ENCODE data around the gene PGBD5. TPM values are rescaled to one million over a fixed set of nuclear protein-coding genes. Genes with fewer than 3 reads are reported as not detected.

The PGBD5 gene
- total and polyA plus RNA-seq, 2 of the 13 experiments (the other 11 are each of a cell fraction or from before 2014, with no cell fraction given), result 0.04 to 0.13 TPM

DNA sequence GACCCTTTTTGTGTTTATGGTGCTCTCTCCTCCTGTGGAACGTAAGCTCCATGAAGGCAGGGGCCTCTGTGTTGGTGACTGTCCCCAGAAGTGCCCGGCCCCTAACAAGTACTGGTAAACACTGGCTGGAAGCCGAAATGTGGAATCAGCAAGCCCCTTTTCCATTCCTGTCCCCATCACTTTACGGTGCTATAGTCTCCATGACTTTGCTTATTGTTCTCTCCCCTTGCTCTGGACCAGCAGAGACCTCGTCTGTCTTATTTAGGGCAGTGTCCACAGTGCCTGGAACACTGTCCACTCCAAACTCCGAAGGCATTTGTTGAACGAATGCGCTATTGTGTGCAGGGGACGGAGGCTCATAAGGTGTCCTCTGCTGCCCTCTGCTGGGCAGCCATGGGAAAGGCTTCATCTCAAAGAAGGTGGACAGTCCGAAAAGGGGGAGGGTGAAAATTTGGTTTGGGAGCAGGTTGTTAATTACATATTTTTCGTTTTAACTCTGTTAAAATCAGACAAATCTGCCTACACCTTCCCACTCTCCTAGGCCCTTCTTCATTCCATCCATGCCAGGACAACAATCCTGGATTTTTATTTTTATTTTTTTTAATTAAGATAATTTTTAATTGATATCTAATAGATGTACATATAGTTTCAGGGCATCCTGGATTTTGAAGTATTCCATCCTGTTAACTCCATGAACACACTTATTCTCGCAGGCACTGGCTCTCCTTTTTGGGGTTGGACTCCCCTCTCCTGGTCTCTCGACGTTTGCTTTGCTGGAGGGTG is 115.6 kb downstream of the PGBD5 start (continued):
- TF ChIP-seq ELF4 (CRISPR knock-in tag; IDR thresholded peaks at IDR 0.05; ENCODE audit: borderline replicate concordance) (no peak), BORCS8-MEF2B (CRISPR knock-in tag; IDR thresholded peaks at IDR 0.05) (peak; percentile 24; the same call in 1 of the 2 replicates), STAG1 (CRISPR knock-in tag; IDR thresholded peaks at IDR 0.05) (peak; percentile 98), RAD21 (CRISPR knock-in tag; IDR thresholded peaks at IDR 0.05) (peak; percentile 87), CTCF (CRISPR knock-in tag; IDR thresholded peaks at IDR 0.05) (peak; percentile 94), MIER3 (CRISPR knock-in tag; IDR thresholded peaks at IDR 0.05; ENCODE audit: borderline replicate concordance) (0 out of 2 replicates have a peak, but pooled peaks have one; percentile 19), KDM5A (IDR thresholded peaks at IDR 0.05; ENCODE audit: borderline replicate concordance, low read length) (no peak), ZNF331 (CRISPR knock-in tag; IDR thresholded peaks at IDR 0.05) (0 out of 2 replicates have a peak, but pooled peaks have one; percentile 21), NCOR1 (IDR thresholded peaks at IDR 0.05; ENCODE audit: borderline replicate concordance, low read length) (no peak), TP53 (CRISPR knock-in tag; conservative IDR thresholded peaks at IDR 0.05) (no peak), XRCC5 (optimal IDR thresholded peaks at IDR 0.05; ENCODE audit: low read length) (peak; percentile 49)
- TF ChIP-seq, protein P1, sequence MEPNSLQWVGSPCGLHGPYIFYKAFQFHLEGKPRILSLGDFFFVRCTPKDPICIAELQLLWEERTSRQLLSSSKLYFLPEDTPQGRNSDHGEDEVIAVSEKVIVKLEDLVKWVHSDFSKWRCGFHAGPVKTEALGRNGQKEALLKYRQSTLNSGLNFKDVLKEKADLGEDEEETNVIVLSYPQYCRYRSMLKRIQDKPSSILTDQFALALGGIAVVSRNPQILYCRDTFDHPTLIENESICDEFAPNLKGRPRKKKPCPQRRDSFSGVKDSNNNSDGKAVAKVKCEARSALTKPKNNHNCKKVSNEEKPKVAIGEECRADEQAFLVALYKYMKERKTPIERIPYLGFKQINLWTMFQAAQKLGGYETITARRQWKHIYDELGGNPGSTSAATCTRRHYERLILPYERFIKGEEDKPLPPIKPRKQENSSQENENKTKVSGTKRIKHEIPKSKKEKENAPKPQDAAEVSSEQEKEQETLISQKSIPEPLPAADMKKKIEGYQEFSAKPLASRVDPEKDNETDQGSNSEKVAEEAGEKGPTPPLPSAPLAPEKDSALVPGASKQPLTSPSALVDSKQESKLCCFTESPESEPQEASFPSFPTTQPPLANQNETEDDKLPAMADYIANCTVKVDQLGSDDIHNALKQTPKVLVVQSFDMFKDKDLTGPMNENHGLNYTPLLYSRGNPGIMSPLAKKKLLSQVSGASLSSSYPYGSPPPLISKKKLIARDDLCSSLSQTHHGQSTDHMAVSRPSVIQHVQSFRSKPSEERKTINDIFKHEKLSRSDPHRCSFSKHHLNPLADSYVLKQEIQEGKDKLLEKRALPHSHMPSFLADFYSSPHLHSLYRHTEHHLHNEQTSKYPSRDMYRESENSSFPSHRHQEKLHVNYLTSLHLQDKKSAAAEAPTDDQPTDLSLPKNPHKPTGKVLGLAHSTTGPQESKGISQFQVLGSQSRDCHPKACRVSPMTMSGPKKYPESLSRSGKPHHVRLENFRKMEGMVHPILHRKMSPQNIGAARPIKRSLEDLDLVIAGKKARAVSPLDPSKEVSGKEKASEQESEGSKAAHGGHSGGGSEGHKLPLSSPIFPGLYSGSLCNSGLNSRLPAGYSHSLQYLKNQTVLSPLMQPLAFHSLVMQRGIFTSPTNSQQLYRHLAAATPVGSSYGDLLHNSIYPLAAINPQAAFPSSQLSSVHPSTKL (CRISPR knock-in tag; IDR thresholded peaks at IDR 0.05), result peak; percentile 33; the same call in 1 of the 2 replicates
